ENCODE results near the gene ABCF2. TPM values are rescaled to one million over a fixed set of nuclear protein-coding genes. Genes with fewer than 3 reads are reported as not detected.
A peak's percentile ranks its signal among the peaks of the same experiment; 100 is the strongest.

The ABCF2 gene
- total RNA-seq, 2 donors from 2014 or later: 43.3 to 48.9 TPM

DNA sequence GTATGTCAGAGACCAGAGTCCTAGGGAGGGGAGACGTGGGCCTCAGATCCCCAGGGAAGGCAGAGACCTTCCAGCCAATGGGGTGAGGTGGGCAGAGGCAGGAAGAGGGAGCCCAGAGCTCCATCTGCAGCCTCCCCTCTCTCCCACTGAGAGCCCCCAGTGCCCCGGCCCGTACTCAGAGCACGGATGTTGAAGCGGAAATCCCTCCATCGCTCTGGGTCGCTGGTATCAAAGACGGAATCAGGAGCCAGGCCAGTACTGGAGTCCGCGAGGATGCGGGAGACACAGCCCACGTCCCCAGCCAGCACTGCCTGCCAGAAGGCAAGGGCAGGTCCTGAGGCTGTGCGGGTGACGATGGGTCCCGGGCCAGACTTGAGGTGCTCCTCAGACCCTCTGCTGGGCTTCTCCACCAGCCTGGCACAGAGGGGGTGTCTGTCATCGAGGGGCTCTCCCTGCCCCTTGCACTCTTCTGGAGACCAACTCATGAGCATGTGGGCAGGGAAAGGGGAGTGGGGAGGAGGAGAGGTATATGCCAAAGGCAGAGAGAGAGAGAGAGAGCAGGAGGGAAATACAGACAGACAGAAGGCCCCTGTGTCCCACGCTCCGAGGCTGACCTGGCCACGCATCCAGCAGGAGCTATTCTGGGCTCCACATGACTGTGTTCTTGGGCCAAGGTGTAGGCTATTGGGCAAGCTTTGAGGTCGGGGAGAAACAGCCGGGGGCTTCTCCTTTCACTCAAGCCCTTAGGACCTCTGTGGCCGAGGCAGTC lies 40.2 kb downstream of the ABCF2 start, which contains the start of gene ASB10:
TSS of gene ASB10 (minus strand) at position 611 of the 769 bp plus-strand sequence. CDS start at position 491, 120 bp downstream.
- no peaks in the 10 kb centered on the region for H3K9me3 ChIP-seq (ENCODE audit: control insufficient read depth, low read length)
- Mint-ChIP-seq H3K4me3 (no peak within 1 kb of the TSS), H3K27me3 (ENCODE audit: insufficient read depth) (peaks cover 25% of the 10 kb centered on the region), H3K36me3 (ENCODE audit: low read depth) (no peaks in the 10 kb centered on the region), H3K9me3 (no peaks in the 10 kb centered on the region), H3K4me1 (no peaks in the 10 kb centered on the region), H3K27ac (no peak within 1 kb of the TSS)
- H3K36me3 ChIP-seq (ENCODE audit: control insufficient read depth, insufficient read depth, low read length): no peaks in the 10 kb centered on the region
- DNase-seq: no peak
- TF ChIP-seq, protein P1, sequence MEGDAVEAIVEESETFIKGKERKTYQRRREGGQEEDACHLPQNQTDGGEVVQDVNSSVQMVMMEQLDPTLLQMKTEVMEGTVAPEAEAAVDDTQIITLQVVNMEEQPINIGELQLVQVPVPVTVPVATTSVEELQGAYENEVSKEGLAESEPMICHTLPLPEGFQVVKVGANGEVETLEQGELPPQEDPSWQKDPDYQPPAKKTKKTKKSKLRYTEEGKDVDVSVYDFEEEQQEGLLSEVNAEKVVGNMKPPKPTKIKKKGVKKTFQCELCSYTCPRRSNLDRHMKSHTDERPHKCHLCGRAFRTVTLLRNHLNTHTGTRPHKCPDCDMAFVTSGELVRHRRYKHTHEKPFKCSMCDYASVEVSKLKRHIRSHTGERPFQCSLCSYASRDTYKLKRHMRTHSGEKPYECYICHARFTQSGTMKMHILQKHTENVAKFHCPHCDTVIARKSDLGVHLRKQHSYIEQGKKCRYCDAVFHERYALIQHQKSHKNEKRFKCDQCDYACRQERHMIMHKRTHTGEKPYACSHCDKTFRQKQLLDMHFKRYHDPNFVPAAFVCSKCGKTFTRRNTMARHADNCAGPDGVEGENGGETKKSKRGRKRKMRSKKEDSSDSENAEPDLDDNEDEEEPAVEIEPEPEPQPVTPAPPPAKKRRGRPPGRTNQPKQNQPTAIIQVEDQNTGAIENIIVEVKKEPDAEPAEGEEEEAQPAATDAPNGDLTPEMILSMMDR (conservative IDR thresholded peaks at IDR 0.05): no peak
- H3K9ac ChIP-seq (ENCODE audit: extremely low read depth, low read length, poor library complexity, severe bottlenecking): no peak within 1 kb of the TSS
- WGBS, 2 experiments (ENCODE audit: insufficient coverage in 1 of 2, insufficient read length in 1 of 2): 86 to 88% methylated on average over 9 to 22 of the region's 22 CpGs
- no peak within 1 kb of the TSS for H3K4me3 ChIP-seq (ENCODE audit: low read length)
- no peak within 1 kb of the TSS for H3K27ac ChIP-seq (ENCODE audit: low read depth, low read length)
- H3K4me1 ChIP-seq (ENCODE audit: control insufficient read depth, insufficient read depth, low read length): no peaks in the 10 kb centered on the region
- peaks cover 9% of the 10 kb centered on the region for H3K27me3 ChIP-seq (ENCODE audit: control insufficient read depth, insufficient read depth, low read length, poor library complexity, severe bottlenecking)

DNA sequence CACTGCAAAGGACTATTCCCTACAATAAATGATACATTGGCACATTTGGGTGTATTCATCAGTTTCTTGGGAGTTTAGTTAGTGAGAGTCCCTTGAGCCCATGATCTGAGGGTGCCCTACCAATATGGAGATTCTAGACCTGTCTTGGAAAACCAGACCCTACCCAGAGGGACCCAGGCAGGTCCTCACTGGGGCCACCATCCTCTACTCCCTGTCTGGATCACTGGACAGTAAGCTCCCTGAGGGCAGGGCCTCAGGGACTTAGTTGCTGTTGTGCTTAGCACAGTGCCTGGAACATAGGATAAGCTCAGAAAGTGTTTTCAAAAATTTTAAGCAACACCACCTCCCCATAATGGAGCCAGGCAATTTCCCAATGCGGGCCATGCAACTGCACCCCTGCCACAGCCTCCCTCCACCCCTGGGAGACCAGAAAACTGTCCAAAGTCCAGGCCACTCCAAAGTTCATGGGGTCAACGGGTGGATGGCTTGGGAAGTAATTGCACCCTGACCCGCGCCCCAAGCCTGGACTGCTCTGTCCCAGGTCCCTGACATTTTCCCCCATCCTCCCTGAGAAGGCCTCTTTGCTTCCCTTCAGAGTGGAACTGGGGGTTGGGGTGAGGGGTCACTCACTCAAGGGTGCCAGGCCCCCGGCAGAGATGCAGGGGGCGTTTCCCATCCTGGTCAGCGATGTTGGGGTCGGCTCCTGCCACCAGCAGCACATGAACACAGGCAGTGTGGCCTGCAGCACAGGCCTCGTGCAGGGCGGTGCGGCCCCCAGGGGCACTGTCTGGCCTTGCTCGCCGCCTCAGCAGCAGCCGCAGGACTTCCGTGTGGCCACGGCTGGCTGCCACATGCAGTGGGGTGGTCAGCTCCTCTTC lies 41.0 kb downstream of the ABCF2 start:
- Histone ChIP-seq H3K36me3 (ENCODE audit: control insufficient read depth, insufficient read depth, low read length) (no peaks in the 10 kb centered on the region), H3K27ac (ENCODE audit: low read depth, low read length) (no peak overlapping the region), H3K9me3 (ENCODE audit: control insufficient read depth, low read length) (no peaks in the 10 kb centered on the region), H3K4me3 (ENCODE audit: low read length) (no peak overlapping the region), H3K27me3 (ENCODE audit: control insufficient read depth, insufficient read depth, low read length, poor library complexity, severe bottlenecking) (peaks cover 9% of the 10 kb centered on the region), H3K4me1 (ENCODE audit: control insufficient read depth, insufficient read depth, low read length) (no peaks in the 10 kb centered on the region), H3K9ac (ENCODE audit: extremely low read depth, low read length, poor library complexity, severe bottlenecking) (no peak overlapping the region)
- no peak for DNase-seq
- Mint-ChIP-seq H3K4me3 (no peak overlapping the region), H3K27me3 (ENCODE audit: insufficient read depth) (peaks cover 26% of the 10 kb centered on the region), H3K27ac (no peak overlapping the region), H3K4me1 (no peaks in the 10 kb centered on the region), H3K36me3 (ENCODE audit: low read depth) (no peaks in the 10 kb centered on the region), H3K9me3 (no peaks in the 10 kb centered on the region)
- TF ChIP-seq, protein P1 (conservative IDR thresholded peaks at IDR 0.05): no peak
- 94 to 100% methylated on average over 3 to 16 of the region's 16 CpGs for WGBS, 2 experiments (ENCODE audit: insufficient coverage in 1 of 2, insufficient read length in 1 of 2)

- Histone ChIP-seq H3K9me3 (ENCODE audit: control insufficient read depth, low read length) (no peaks in the 10 kb centered on the region), H3K4me1 (ENCODE audit: control insufficient read depth, insufficient read depth, low read length) (no peaks in the 10 kb centered on the region), H3K4me3 (ENCODE audit: low read length) (no peak overlapping the region), H3K27me3 (ENCODE audit: control insufficient read depth, insufficient read depth, low read length, poor library complexity, severe bottlenecking) (peaks cover 10% of the 10 kb centered on the region), H3K27ac (ENCODE audit: low read depth, low read length) (no peak overlapping the region), H3K9ac (ENCODE audit: extremely low read depth, low read length, poor library complexity, severe bottlenecking) (no peak overlapping the region), H3K36me3 (ENCODE audit: control insufficient read depth, insufficient read depth, low read length) (no peaks in the 10 kb centered on the region)
- TF ChIP-seq, protein P1 (conservative IDR thresholded peaks at IDR 0.05): no peak
- peak; percentile 37 for DNase-seq
- no peak overlapping the region for H3K27ac Mint-ChIP-seq
- WGBS, 2 experiments (ENCODE audit: insufficient coverage in 1 of 2, insufficient read length in 1 of 2): 91% methylated on average over 20 to 22 of the region's 22 CpGs
- H3K9me3 Mint-ChIP-seq: no peaks in the 10 kb centered on the region
- peaks cover 2% of the 10 kb centered on the region for H3K4me1 Mint-ChIP-seq
- no peaks in the 10 kb centered on the region for H3K36me3 Mint-ChIP-seq (ENCODE audit: low read depth)
- H3K4me3 Mint-ChIP-seq: no peak overlapping the region
- H3K27me3 Mint-ChIP-seq (ENCODE audit: insufficient read depth): peaks cover 48% of the 10 kb centered on the region
These were observed 46.0 kb downstream of the ABCF2 start for GRCh38 chr7:151181011-151181431.

All from endodermal cell (in vitro differentiated cells).